Measurements from ENCODE around the gene SNX32. TPM values are rescaled to one million over a fixed set of nuclear protein-coding genes. Genes with fewer than 3 reads are reported as not detected.

Gene SNX32
- total RNA-seq, 4 donors from 2014 or later = 0.76 to 1.1 TPM; not detected in 2

DNA sequence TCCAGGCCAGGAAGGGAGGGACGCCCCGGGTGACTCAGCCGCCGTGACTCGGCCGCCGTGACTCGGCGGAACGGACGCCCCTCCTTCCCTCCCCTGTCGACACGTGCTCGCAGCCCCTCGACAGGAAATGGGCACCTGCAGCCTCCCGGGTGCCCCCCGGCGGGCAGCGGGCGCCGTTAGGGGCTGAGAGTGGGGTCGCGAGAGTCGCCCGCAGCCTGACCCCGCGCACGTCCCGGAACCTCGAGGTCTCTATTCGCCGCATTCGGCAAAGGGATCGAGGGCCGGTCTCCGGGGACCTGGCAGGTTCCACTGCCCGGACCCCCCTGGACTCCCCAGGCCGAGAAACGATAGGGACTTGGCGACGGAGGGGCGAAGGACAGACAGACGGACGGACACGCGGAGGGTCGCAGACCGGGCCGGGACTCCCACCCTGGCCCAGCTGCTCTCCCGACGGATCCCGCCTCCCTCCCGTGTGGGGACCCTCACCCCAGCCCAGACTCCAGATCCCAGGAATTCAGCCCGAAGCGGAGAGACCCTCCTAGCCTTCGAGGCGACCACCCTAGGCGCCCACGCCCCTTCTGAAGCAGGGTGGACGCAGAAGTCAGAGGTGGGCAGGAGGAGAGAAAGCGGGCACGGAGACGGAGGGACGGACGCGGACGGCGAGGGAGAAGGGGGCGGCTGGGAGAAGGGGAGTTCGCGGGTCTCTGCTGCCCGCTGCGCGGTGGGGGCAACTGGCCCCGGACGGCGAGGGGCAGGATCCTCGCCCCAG, 65.8 kb downstream of the SNX32 start:
- H3K27ac ChIP-seq = peak overlapping the region; percentile 73
- H3K27me3 ChIP-seq = no peaks in the 10 kb centered on the region
- H3K4me3 ChIP-seq = peak overlapping the region; percentile 75
- H3K36me3 ChIP-seq = no peaks in the 10 kb centered on the region
- 2% methylated on average over 34 of the region's 78 CpGs for WGBS
- H3K9me3 ChIP-seq = no peaks in the 10 kb centered on the region
- peaks cover 27% of the 10 kb centered on the region for H3K4me1 ChIP-seq
- TF ChIP-seq, protein P1, sequence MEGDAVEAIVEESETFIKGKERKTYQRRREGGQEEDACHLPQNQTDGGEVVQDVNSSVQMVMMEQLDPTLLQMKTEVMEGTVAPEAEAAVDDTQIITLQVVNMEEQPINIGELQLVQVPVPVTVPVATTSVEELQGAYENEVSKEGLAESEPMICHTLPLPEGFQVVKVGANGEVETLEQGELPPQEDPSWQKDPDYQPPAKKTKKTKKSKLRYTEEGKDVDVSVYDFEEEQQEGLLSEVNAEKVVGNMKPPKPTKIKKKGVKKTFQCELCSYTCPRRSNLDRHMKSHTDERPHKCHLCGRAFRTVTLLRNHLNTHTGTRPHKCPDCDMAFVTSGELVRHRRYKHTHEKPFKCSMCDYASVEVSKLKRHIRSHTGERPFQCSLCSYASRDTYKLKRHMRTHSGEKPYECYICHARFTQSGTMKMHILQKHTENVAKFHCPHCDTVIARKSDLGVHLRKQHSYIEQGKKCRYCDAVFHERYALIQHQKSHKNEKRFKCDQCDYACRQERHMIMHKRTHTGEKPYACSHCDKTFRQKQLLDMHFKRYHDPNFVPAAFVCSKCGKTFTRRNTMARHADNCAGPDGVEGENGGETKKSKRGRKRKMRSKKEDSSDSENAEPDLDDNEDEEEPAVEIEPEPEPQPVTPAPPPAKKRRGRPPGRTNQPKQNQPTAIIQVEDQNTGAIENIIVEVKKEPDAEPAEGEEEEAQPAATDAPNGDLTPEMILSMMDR (IDR thresholded peaks at IDR 0.05) = no peak
- TF ChIP-seq POLR2A (IDR thresholded peaks at IDR 0.05) (no peak), EP300 (IDR thresholded peaks at IDR 0.05) (no peak), POLR2AphosphoS5 (IDR thresholded peaks at IDR 0.05) (peak in 2 of 3 donors; percentile 42 to 46)
- peak; percentile 86 to 89 for DNase-seq (ENCODE audit: low spot score in 2 of 2)

DNA sequence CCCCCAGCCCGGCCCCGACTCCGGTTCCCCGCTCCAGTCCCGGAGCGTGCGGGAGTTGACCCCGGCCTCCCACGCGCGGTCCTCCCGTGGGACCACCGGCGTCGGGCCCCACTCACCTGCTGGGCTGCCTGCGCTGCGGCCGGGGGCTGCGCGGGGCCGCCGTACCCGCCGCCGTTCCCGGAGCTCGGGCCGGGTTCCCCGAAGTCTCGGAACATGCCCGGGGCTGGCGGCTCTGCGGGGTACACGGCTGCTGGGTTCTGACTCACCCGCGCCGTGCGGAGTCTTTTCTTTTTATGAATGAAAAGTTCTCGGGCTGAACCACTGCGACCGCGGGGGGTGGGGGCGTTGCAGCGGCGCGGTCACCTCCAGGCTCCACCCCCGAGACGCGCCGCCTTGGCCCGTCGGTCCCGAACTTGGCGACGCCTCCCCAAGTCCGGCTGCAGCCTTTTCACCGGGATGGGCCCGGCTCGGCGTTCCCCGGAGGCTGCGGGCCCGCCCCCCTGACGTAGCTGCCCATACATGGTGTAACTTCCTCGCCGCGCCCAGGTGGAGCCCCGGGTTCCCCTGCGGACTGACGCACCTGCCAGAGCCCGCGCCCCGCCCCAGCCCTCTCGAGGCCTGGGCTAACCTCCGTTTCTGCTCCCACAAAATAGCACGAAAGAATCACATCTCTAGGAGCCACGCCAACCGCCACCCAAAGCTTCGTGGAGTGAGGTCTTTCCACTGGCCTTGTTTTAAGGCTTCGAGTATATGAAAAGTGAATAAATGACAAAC, 66.5 kb downstream of the SNX32 start, which contains the start of gene FOSL1:
TSS of gene FOSL1 (minus strand) at position 264 of the 774 bp plus-strand sequence. CDS start at position 215, 49 bp downstream.
- peak; percentile 95 for DNase-seq (ENCODE audit: low spot score in 2 of 2)
- WGBS = 10% methylated on average over 15 of the region's 80 CpGs
- TF ChIP-seq POLR2AphosphoS5 (IDR thresholded peaks at IDR 0.05) (peak in 1 of 3 donors; percentile 52), EP300 (IDR thresholded peaks at IDR 0.05) (no peak), POLR2A (IDR thresholded peaks at IDR 0.05) (peak; percentile 18 to 88)
- TF ChIP-seq, protein P1 (IDR thresholded peaks at IDR 0.05) = no peak
- no peaks in the 10 kb centered on the region for H3K36me3 ChIP-seq
- H3K4me1 ChIP-seq = peaks cover 26% of the 10 kb centered on the region
- H3K4me3 ChIP-seq = peak within 1 kb of the TSS; percentile 75
- H3K27me3 ChIP-seq = no peaks in the 10 kb centered on the region
- H3K9me3 ChIP-seq = no peaks in the 10 kb centered on the region
- peak within 1 kb of the TSS; percentile 73 for H3K27ac ChIP-seq

DNA sequence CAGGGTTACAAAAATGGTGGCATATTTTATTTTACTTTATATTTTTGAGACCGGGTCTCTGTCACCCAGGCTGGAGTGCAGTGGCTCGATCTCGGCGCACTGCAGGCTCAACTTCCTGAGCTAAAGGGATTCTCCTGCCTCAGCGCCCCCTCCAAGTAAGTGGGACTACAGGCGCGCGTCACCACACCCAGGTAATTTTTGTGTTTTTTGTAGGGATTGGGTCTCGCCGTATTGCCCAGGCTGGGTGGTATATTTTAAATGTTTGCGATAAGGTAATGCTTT, 67.1 kb downstream of the SNX32 start:
- H3K4me1 ChIP-seq = peaks cover 26% of the 10 kb centered on the region
- H3K4me3 ChIP-seq = peak overlapping the region; percentile 75
- peak overlapping the region; percentile 73 for H3K27ac ChIP-seq
- 86% methylated on average over 11 of the region's 11 CpGs for WGBS
- no peak for DNase-seq (ENCODE audit: low spot score in 2 of 2)
- no peaks in the 10 kb centered on the region for H3K9me3 ChIP-seq
- no peak for TF ChIP-seq EP300 (IDR thresholded peaks at IDR 0.05)
- TF ChIP-seq, protein P1 (IDR thresholded peaks at IDR 0.05) = no peak
- TF ChIP-seq POLR2AphosphoS5 (IDR thresholded peaks at IDR 0.05) = no peak
- TF ChIP-seq POLR2A (IDR thresholded peaks at IDR 0.05) = no peak
- no peaks in the 10 kb centered on the region for H3K36me3 ChIP-seq
- H3K27me3 ChIP-seq = no peaks in the 10 kb centered on the region

DNA sequence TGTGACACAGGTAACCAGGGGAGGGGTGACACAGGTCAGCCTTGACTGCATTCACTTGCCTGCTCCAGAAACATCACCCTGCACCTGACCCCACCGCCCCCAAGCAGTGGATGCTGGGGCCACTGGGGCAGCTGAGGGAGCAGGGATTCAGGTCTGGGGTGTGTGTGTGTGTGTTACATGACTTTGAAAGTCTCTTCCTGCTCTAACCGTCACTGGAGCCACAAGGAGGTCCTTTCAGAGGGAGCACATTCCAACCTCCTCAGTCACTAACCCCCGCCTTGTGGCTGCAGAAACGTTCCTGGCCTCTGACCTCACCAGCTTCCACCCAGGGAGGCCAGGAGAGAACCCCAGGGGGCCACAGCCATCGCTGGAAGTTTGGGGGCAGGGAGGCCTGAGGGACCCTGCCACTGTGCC, 69.3 kb downstream of the SNX32 start:
- Histone ChIP-seq H3K9me3 (no peaks in the 10 kb centered on the region), H3K27ac (no peak overlapping the region), H3K4me1 (peaks cover 26% of the 10 kb centered on the region), H3K27me3 (no peaks in the 10 kb centered on the region), H3K4me3 (no peak overlapping the region), H3K36me3 (no peaks in the 10 kb centered on the region)
- 19% methylated on average over 4 of the region's 5 CpGs for WGBS
- no peak for TF ChIP-seq POLR2AphosphoS5 (IDR thresholded peaks at IDR 0.05)
- TF ChIP-seq, protein P1 (IDR thresholded peaks at IDR 0.05) = no peak
- TF ChIP-seq EP300 (IDR thresholded peaks at IDR 0.05) = no peak
- TF ChIP-seq POLR2A (IDR thresholded peaks at IDR 0.05) = no peak
- DNase-seq (ENCODE audit: low spot score in 2 of 2) = no peak

Other genes starting within 250 kb of the SNX32 start
- 100 to 1,000 TPM in 3 of 4 donors, 10 to 100 TPM in 1; 32.6 to 183 (median 144) TPM for gene KCNK7, start 238.2 kb upstream of the SNX32 start, total RNA-seq
- 10 to 100 TPM; 29.2 to 45.5 (median 37.0) TPM for gene MAP3K11, start 219.7 kb upstream of the SNX32 start, total RNA-seq
- 10 to 100 TPM; 38.5 to 59.3 (median 43.6) TPM for gene PCNX3, start 218.2 kb upstream of the SNX32 start, total RNA-seq
- 10 to 100 TPM; 14.9 to 21.6 (median 19.0) TPM for gene SIPA1, start 195.9 kb upstream of the SNX32 start, total RNA-seq
- 100 to 1,000 TPM in 2 of 4 donors, 10 to 100 TPM in 2; 71.7 to 111 (median 93.5) TPM for gene RELA, start 171.0 kb upstream of the SNX32 start, total RNA-seq
- gene KAT5, start 121.7 kb upstream of the SNX32 start, total RNA-seq = 100 to 1,000 TPM in 1 of 4 donors, 10 to 100 TPM in 3; 69.8 to 103 (median 77.5) TPM
- 10 to 100 TPM; 24.5 to 53.8 (median 33.7) TPM for gene RNASEH2C, start 113.2 kb upstream of the SNX32 start, total RNA-seq
- 10 to 100 TPM; 26.3 to 55.9 (median 38.1) TPM for gene AP5B1, start 53.0 kb upstream of the SNX32 start, total RNA-seq
- gene OVOL1, start 46.9 kb upstream of the SNX32 start, total RNA-seq = 100 to 1,000 TPM in 2 of 4 donors, 10 to 100 TPM in 2; 64.4 to 196 (median 121) TPM
- gene CFL1, start 24.2 kb downstream of the SNX32 start, total RNA-seq = 100 to 1,000 TPM; 331 to 608 (median 584) TPM
- 10 to 100 TPM; 22.8 to 46.2 (median 32.2) TPM for gene MUS81, start 26.5 kb downstream of the SNX32 start, total RNA-seq
- 10 to 100 TPM in 3 of 4 donors, 1 to 10 TPM in 1; 7.3 to 22.0 (median 13.0) TPM for gene EFEMP2, start 38.8 kb downstream of the SNX32 start, total RNA-seq
- gene CTSW, start 45.9 kb downstream of the SNX32 start, total RNA-seq = 1 to 10 TPM in 2 of 4 donors, under 1 TPM in 1, not detected in 1; 0.76 to 5.0 (median 1.4) TPM
- 10 to 100 TPM; 46.9 to 89.3 (median 74.6) TPM for gene FIBP, start 54.5 kb downstream of the SNX32 start, total RNA-seq
- gene CCDC85B, start 56.7 kb downstream of the SNX32 start, total RNA-seq = 10 to 100 TPM; 16.0 to 35.8 (median 28.0) TPM
- 100 to 1,000 TPM in 1 of 4 donors, 10 to 100 TPM in 1, 1 to 10 TPM in 2; 5.0 to 118 (median 28.9) TPM for gene FOSL1, start 66.4 kb downstream of the SNX32 start, total RNA-seq
- gene C11orf68, start 85.1 kb downstream of the SNX32 start, total RNA-seq = 10 to 100 TPM; 17.4 to 21.6 (median 19.5) TPM
- 10 to 100 TPM; 54.2 to 82.5 (median 68.0) TPM for gene DRAP1, start 85.5 kb downstream of the SNX32 start, total RNA-seq
- not detected for gene TSGA10IP, start 111.5 kb downstream of the SNX32 start, total RNA-seq
- gene SART1, start 127.8 kb downstream of the SNX32 start, total RNA-seq = 10 to 100 TPM; 21.1 to 56.6 (median 26.1) TPM
- gene EIF1AD, start 168.2 kb downstream of the SNX32 start, total RNA-seq = 10 to 100 TPM; 51.8 to 61.6 (median 55.9) TPM
- gene BANF1, start 168.5 kb downstream of the SNX32 start, total RNA-seq = 10 to 100 TPM; 32.1 to 54.2 (median 42.6) TPM
- gene CST6, start 178.0 kb downstream of the SNX32 start, total RNA-seq = 1,000 to 10,000 TPM in 2 of 4 donors, 100 to 1,000 TPM in 1, 10 to 100 TPM in 1; 48.8 to 2,556 (median 968) TPM
- not detected for gene CATSPER1, start 192.5 kb downstream of the SNX32 start, total RNA-seq
- not detected for gene GAL3ST3, start 215.2 kb downstream of the SNX32 start, total RNA-seq
- gene SF3B2, start 218.4 kb downstream of the SNX32 start, total RNA-seq = 100 to 1,000 TPM; 117 to 175 (median 149) TPM
- gene PACS1, start 236.3 kb downstream of the SNX32 start, total RNA-seq = 10 to 100 TPM; 30.5 to 78.6 (median 41.8) TPM